H1 (cell line): ENCODE data around the gene EFEMP1. TPM values are rescaled to one million over a fixed set of nuclear protein-coding genes. Genes with fewer than 3 reads are reported as not detected.

ENCODE experiments used
- CTCF ChIA-PET: fragments of 300-600 bp; sonication (Branson Sonifier 250); formaldehyde crosslinking; loops from one replicate; lab custom pipeline; 2021; ENCODE audit not compliant: partially characterized antibody; lab: Charles Lee
- POLR2A ChIA-PET: fragments of 300-600 bp; sonication (Branson Sonifier 250); formaldehyde crosslinking; loops from one replicate; lab custom pipeline; 2021; ENCODE audit warnings: inconsistent platforms; ENCODE audit not compliant: partially characterized antibody; lab: Charles Lee
- DNase-seq, 2 experiments: peaks; one replicate each; pipeline versions ENCODE4 v3.0.0 to v3.0.0-alpha.2; 2010 to 2022; ENCODE audit warnings: low spot score in 2 of 2, low read depth in 1 of 2, mixed read lengths in 1 of 2
- FAIRE-seq: peaks from 2 replicates; lab custom pipeline; 2011; peaks lifted over from hg19 to GRCh38; lab: Jason Lieb, UNC
- H2AFZ ChIP-seq: 2 replicates; pipeline ENCODE4 v1.8.1; 2012; ENCODE audit warnings: low read length, inconsistent platforms
- H2AK5ac ChIP-seq: 2 replicates; pipeline ENCODE4 v1.6.1; 2013; ENCODE audit warnings: low read depth, low read length
- H2BK120ac ChIP-seq: replicated peaks from 2 replicates; pipeline ENCODE3; 2013; ENCODE audit warnings: low read depth, low read length, inconsistent platforms
- H2BK12ac ChIP-seq: 2 replicates; pipeline ENCODE4 v1.6.1; 2013; ENCODE audit warnings: low read depth, low read length
- H2BK15ac ChIP-seq: 2 replicates; pipeline ENCODE4 v1.6.1; 2013; ENCODE audit warnings: low read length
- H2BK20ac ChIP-seq: 2 replicates; pipeline ENCODE4 v1.6.1; 2013; ENCODE audit warnings: low read length
- H2BK5ac ChIP-seq: 2 replicates; pipeline ENCODE4 v1.6.1; 2013; ENCODE audit warnings: low read depth, low read length
- H3K14ac ChIP-seq: 2 replicates; pipeline ENCODE4 v1.6.1; 2013; ENCODE audit warnings: inconsistent platforms; ENCODE audit not compliant: insufficient read length
- H3K18ac ChIP-seq: 2 replicates; pipeline ENCODE4 v1.6.1; 2013; ENCODE audit warnings: low read length; ENCODE audit errors: extremely low read depth
- H3K23ac ChIP-seq: 2 replicates; pipeline ENCODE4 v1.6.1; 2013; ENCODE audit warnings: inconsistent platforms; ENCODE audit not compliant: insufficient read length
- H3K23me2 ChIP-seq: 2 replicates; pipeline ENCODE4 v1.6.1; 2013; ENCODE audit warnings: low read depth, low read length
- H3K27ac ChIP-seq: 2 replicates; pipeline ENCODE4 v1.6.1; 2011; ENCODE audit warnings: low read depth, low read length, inconsistent platforms
- H3K27me3 ChIP-seq, 4 experiments: replicated peaks in 1 of 4; 1 replicate in 1 of 4; 2 replicates in 3 of 4; pipeline versions ENCODE4 v1.6.1 to v1.8.1; 2011 to 2013; ENCODE audit warnings: low read length in 3 of 4, mild to moderate bottlenecking in 3 of 4, inconsistent platforms in 2 of 4, mixed read lengths in 2 of 4, moderate library complexity in 1 of 4; ENCODE audit not compliant: control insufficient read depth in 3 of 4, insufficient read depth in 3 of 4; ENCODE audit errors: extremely low read depth in 1 of 4
- H3K36me3 ChIP-seq, 4 experiments: 2 replicates each; pipeline versions ENCODE4 v1.6.1 to v1.8.1; 2011 to 2013; ENCODE audit warnings: mild to moderate bottlenecking in 4 of 4, low read length in 3 of 4, moderate library complexity in 2 of 4, control low read depth in 1 of 4, inconsistent platforms in 1 of 4; ENCODE audit not compliant: insufficient read depth in 4 of 4, control insufficient read depth in 2 of 4
- H3K4ac ChIP-seq: replicated peaks from 2 replicates; pipeline ENCODE3; 2013; ENCODE audit warnings: low read length, low read depth, mixed read lengths, inconsistent platforms; ENCODE audit not compliant: insufficient read length
- H3K4me1 ChIP-seq, 4 experiments: replicated peaks in 1 of 4; 1 replicate in 1 of 4; 2 replicates in 3 of 4; pipeline versions ENCODE4 v1.6.1 to v1.8.1; 2011 to 2013; ENCODE audit warnings: low read length in 3 of 4, inconsistent platforms in 2 of 4, mixed read lengths in 1 of 4; ENCODE audit not compliant: insufficient read depth in 4 of 4, control insufficient read depth in 3 of 4
- H3K4me2 ChIP-seq, 2 experiments: 2 replicates each; pipeline versions ENCODE4 v1.6.1 to v1.8.1; 2011 to 2013; ENCODE audit warnings: low read depth in 2 of 2, low read length in 2 of 2, control low read depth in 1 of 2, inconsistent platforms in 1 of 2, mild to moderate bottlenecking in 1 of 2; ENCODE audit not compliant: insufficient read depth in 1 of 2
- H3K4me3 ChIP-seq, 4 experiments: fragments of 200-600, 300-600 bp in 1 of 4; sonication (generic), shearing (Covaris generic), sonication (Bioruptor Twin) in 1 of 4; 2 replicates each; pipeline versions ENCODE4 v1.5.1 to v1.8.1; 2011 to 2016; ENCODE audit warnings: low read length in 4 of 4, low read depth in 3 of 4, control low read depth in 2 of 4, inconsistent platforms in 2 of 4, mild to moderate bottlenecking in 2 of 4, mixed read lengths in 1 of 4, moderate library complexity in 1 of 4; ENCODE audit not compliant: insufficient read depth in 2 of 4; ENCODE audit errors: extremely low read depth in 1 of 4
- H3K56ac ChIP-seq: replicated peaks from 2 replicates; pipeline ENCODE3; 2013; ENCODE audit warnings: low read depth, mild to moderate bottlenecking, mixed read lengths, low read length, inconsistent platforms; ENCODE audit not compliant: insufficient read length
- H3K79me1 ChIP-seq: 2 replicates; pipeline ENCODE4 v1.6.1; 2013; ENCODE audit warnings: low read depth, low read length, control low read depth
- H3K79me2 ChIP-seq, 2 experiments: 2 replicates each; pipeline versions ENCODE4 v1.6.1 to v1.8.1; 2012 to 2013; ENCODE audit warnings: low read length in 2 of 2, mild to moderate bottlenecking in 2 of 2, inconsistent platforms in 1 of 2; ENCODE audit not compliant: insufficient read depth in 2 of 2, control insufficient read depth in 1 of 2
- H3K9ac ChIP-seq, 4 experiments: replicated peaks in 1 of 4; 1 replicate in 1 of 4; 2 replicates in 3 of 4; pipeline versions ENCODE4 v1.6.1 to v1.8.1; 2011 to 2013; ENCODE audit warnings: low read depth in 3 of 4, low read length in 3 of 4, control low read depth in 2 of 4, mild to moderate bottlenecking in 2 of 4, moderate library complexity in 2 of 4, inconsistent platforms in 1 of 4; ENCODE audit errors: extremely low read depth in 1 of 4
- H3K9me3 ChIP-seq, 2 experiments: 2 replicates each; pipeline versions ENCODE4 v1.6.1 to v1.8.1; 2012 to 2013; ENCODE audit warnings: mild to moderate bottlenecking in 2 of 2, moderate library complexity in 2 of 2, control low read depth in 1 of 2, inconsistent platforms in 1 of 2, low read depth in 1 of 2, low read length in 1 of 2, mixed read lengths in 1 of 2; ENCODE audit not compliant: insufficient read depth in 2 of 2
- H4K20me1 ChIP-seq, 2 experiments: replicated peaks in 1 of 2; 2 replicates each; pipeline versions ENCODE3 to v1.8.1; 2011 to 2013; ENCODE audit warnings: inconsistent platforms in 2 of 2, low read length in 2 of 2, mild to moderate bottlenecking in 1 of 2; ENCODE audit not compliant: insufficient read depth in 2 of 2, control insufficient read depth in 1 of 2
- H4K5ac ChIP-seq: 2 replicates; pipeline ENCODE4 v1.6.1; 2013; ENCODE audit warnings: low read length, low read depth, mixed read lengths, inconsistent platforms; ENCODE audit not compliant: insufficient read length
- H4K8ac ChIP-seq: 2 replicates; pipeline ENCODE4 v1.8.0; 2013; ENCODE audit warnings: mild to moderate bottlenecking, moderate library complexity, low read length, inconsistent platforms; ENCODE audit not compliant: insufficient read depth; ENCODE audit errors: extremely low read depth
- H4K91ac ChIP-seq: replicated peaks from 2 replicates; pipeline ENCODE3; 2013; ENCODE audit warnings: low read length, mixed read lengths, inconsistent platforms; ENCODE audit not compliant: insufficient read length
- CHD2 ChIP-seq: IDR thresholded peaks from 2 replicates; pipeline ENCODE4 v1.6.1; 2012; ENCODE audit warnings: low read length, improper control_type of control experiment
- FOSL1 ChIP-seq: IDR thresholded peaks from 2 replicates; pipeline ENCODE4 v1.6.1; 2011; ENCODE audit warnings: mild to moderate bottlenecking, low read depth, low read length, moderate library complexity; ENCODE audit not compliant: insufficient read depth
- WGBS, 2 experiments: shearing (Covaris generic) in 1 of 2; methylation state at CpG; one replicate each; pipeline versions ENCODE4 v1.1.6 to v1.1.7; 2013 to 2015; ENCODE audit warnings: low lambda C conversion rate in 2 of 2, mixed read lengths in 2 of 2, inconsistent platforms in 1 of 2, low coverage in 1 of 2, missing lambda C conversion rate in 1 of 2; ENCODE audit not compliant: insufficient replicate concordance in 2 of 2, insufficient coverage in 1 of 2, insufficient read length in 1 of 2; ENCODE audit errors: extremely low coverage in 1 of 2, missing lambda C conversion rate in 1 of 2; 5-methylcytosine and 5-hydroxymethylcytosine counted together
- polyA plus RNA-seq, 7 experiments: library from polyadenylated mRNA; depleted of rRNA in 3 of 7; stranded (reverse) in 5 of 7; unstranded in 2 of 7; fragments of >200 nt in 5 of 7; fragments of 200-250 nt in 2 of 7; gene quantifications; 1 replicate in 5 of 7; 2 replicates in 1 of 7; 4 replicates in 1 of 7; pipeline versions ENCODE4 v1.2.1 to v1.2.3, GENCODE V29; 2011 to 2013; ENCODE audit warnings: missing spikeins in 2 of 7, mixed read lengths in 2 of 7
- total RNA-seq: library from RNA; stranded (reverse); fragmentation: NEBNext Ultra II Directional; extraction: Animal tissue kit (Norgen Biotek cat#: 25700); gene quantifications from 2 replicates; pipeline ENCODE4 v1.2.1, GENCODE V29; 2021

The EFEMP1 gene
- total and polyA plus RNA-seq, 2 of the 8 experiments (the other 6 are each of a cell fraction or from before 2014, with no cell fraction given), result 15.5 to 19.7 TPM

- CTCF ChIA-PET, result interaction anchor here (1.0 to 1.2 kb wide), 2 partner anchors 101 to 201 kb away, joined by 3 read pairs; no protein-coding TSS in a partner anchor
- Histone ChIP-seq H3K27ac (no peak overlapping the region), H3K4me1 (peaks cover 0 to 5% (median 3%) of the 10 kb centered on the region in 4 experiments; a peak in 3 of 7 replicates), H2BK12ac (no peak overlapping the region), H3K9me3 (no peaks in the 10 kb centered on the region), H3K9ac (no peak overlapping the region), H4K91ac (no peak overlapping the region), H4K8ac (no peak overlapping the region), H4K5ac (no peak overlapping the region), H3K4ac (no peak overlapping the region), H2BK5ac (no peak overlapping the region), H3K56ac (no peak overlapping the region), H3K79me2 (no peaks in the 10 kb centered on the region), H3K4me2 (no peak overlapping the region), H4K20me1 (no peaks in the 10 kb centered on the region), H2BK15ac (no peak overlapping the region), H3K27me3 (peaks cover 0 to 17% (median 8%) of the 10 kb centered on the region in 4 experiments; a peak in 6 of 7 replicates), H2AFZ (no peak overlapping the region), H3K23ac (no peak overlapping the region), H3K14ac (no peak overlapping the region), H2BK20ac (no peak overlapping the region), H2BK120ac (no peak overlapping the region), H3K23me2 (peaks cover 15% of the 10 kb centered on the region), H3K36me3 (no peaks in the 10 kb centered on the region), H3K79me1 (no peaks in the 10 kb centered on the region), H2AK5ac (no peak overlapping the region), H3K18ac (no peak overlapping the region), H3K4me3 (no peak overlapping the region)
- TF ChIP-seq FOSL1 (no peak), CHD2 (no peak)
- POLR2A ChIA-PET, result no interaction called here
- FAIRE-seq (no peak), DNase-seq (no peak)
- WGBS, 2 experiments, result 88% methylated on average over 3 of the region's 3 CpGs; no CpG with 5 or more reads in 1 of the 2 experiments
Measured at GRCh38 chr2:55919574-55919973, 4.0 kb downstream of the EFEMP1 start.
